ENCODE data around the gene OSMR.

- TF ChIP-seq CTCF (IDR thresholded peaks at IDR 0.05) = no peak
- no peak for TF ChIP-seq EP300 (IDR thresholded peaks at IDR 0.05)
Observed at GRCh38 chr5:38938424-38938823, 92.6 kb downstream of the OSMR start.
